ENCODE measurements around the gene BTBD16.
A peak's percentile ranks its signal among the peaks of the same experiment; 100 is the strongest.

BTBD16 gene

GRCh38 chr10:122347170-122347841 lies 76.2 kb downstream of the BTBD16 start:
- no peak for DNase-seq

DNA sequence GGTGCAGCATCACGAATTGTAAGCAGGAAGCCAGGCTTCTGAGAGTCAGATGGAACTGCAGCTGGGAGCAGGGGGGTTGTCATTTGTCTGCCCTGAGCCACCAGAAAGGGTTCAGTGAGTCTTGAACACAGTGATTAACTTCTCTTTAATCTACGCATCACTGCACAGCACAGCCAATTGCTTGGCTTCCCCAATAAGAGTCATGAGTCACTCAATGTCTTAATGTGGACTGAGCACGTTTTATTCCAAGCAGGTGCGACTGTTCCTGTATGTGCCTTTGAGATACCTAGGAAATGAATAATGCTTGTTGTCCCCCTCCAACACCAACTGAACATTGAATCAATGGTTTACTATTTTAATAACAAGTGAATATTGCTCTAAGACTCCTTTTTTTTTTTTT lies 77.4 kb downstream of the BTBD16 start:
- DNase-seq, result no peak

DNA sequence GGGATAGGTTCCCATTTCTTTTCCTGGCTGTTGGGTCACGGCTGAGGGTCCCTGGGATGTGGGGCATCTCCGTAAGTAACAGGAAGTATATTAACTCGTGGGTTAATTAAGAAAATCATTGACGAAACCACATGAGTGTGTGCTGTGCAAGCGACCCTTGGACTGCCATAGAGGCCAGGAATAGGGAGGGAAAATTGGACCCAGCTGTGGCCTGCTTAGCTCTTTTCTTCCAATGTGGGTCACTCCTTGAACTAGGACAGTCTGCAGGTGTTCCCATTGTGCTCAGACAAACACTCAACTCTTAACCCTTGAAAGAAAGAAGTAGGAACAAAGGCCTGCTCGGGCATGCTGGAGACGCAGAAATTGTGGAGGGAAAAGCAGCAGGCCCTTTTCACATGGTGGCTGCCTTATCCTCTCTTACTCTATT lies 77.9 kb downstream of the BTBD16 start:
- no peak for DNase-seq

DNA sequence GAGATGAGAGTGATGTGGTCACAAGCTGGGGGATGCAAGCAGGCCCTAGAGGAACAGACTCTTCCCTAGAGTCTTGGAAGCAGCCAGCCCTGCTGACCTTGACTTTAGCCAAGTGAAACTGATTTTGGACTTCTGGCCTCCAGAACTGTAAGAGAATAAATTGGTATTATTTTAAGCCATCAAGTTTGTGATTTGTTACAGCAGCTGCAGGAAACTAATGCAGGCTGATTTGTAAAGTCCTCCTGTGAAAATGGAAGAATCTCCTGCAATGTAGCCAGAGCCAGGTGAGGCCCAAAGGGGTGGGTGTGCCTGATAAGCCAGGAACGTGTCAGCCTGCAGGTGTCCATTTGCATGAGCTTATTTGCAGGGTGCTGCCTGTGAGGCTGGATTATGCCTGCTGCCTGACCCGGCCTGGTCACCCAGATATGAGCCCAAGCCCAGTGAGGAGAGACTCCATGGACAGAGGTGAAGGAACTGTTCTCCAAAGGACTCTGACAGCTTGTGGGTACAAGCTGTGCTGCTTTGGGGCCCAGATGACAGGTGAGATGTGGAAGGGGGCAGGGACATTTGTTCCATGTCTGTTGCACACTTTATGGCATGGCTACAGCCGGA lies 78.8 kb downstream of the BTBD16 start:
- DNase-seq, result no peak

GRCh38 chr10:122350893-122351292 lies 79.8 kb downstream of the BTBD16 start:
- no peak for DNase-seq

- no peak for DNase-seq
These were observed 81.9 kb downstream of the BTBD16 start for GRCh38 chr10:122352817-122353525.

GRCh38 chr10:122354383-122354782 lies 83.3 kb downstream of the BTBD16 start:
- DNase-seq, result no peak

GRCh38 chr10:122357685-122358084 lies 86.6 kb downstream of the BTBD16 start:
- DNase-seq, result no peak

DNA sequence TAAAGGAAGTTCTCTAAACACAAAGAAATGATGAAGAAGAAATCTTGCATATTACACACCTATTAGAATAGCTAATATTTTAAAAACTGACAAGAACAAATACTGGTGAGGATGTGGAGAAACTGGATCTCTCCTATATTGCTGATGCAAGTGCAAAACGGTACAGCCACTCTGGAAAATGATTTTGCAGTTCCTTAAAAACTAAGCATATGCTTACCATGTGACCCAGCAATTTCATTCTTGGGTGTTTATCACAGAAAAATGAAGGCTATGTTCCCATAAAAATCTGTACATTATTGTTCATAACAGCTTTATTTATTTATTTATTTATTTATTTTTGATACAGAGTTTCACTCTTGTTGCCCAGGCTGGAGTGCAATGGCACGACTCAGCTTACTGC lies 88.5 kb downstream of the BTBD16 start:
- no peak for DNase-seq

DNA sequence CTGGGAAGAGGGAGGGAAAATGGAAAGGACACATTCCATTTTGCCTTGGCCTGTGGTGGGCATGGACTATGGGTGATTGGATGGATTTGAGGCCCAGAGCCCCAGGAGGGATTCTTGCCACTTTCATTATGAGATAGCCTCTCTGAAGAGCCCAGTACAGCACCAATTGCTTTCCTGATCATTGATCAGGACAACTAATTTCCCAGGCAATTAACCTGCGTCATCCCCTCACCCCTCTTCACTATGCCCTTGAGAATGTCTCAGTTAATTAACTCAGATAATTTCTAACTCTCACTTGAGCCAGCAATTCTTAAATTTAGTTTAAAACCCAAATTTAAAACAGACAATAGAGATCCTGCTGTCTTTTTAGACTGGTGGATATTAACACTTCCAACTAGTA lies 90.0 kb downstream of the BTBD16 start:
- no peak for DNase-seq

- no peak for DNase-seq
These were observed 91.0 kb downstream of the BTBD16 start for GRCh38 chr10:122362031-122362592.

- DNase-seq, result no peak
These were observed 91.5 kb downstream of the BTBD16 start for GRCh38 chr10:122362621-122363020.

DNA sequence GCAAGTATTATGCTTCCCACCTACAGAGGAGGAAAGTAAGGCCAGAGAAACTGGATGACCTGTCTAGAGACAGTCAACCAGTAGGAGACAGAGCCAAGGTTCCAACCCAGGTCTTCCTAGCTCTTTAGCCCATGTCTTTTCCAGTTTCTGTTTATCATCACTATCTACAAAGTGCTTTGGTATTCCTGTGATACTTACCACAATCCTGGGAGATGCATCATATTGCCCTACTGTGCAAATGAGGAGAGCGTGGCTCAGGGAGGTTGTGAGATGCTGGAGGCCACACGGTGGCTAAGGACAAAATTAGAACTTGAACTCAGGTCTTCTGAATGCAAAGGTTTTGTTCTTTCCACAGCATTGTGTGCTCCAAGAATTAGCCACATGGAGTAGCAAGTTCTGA lies 92.2 kb downstream of the BTBD16 start:
- DNase-seq, result no peak

- DNase-seq, result no peak
These were observed 92.8 kb downstream of the BTBD16 start for GRCh38 chr10:122363722-122364463.

GRCh38 chr10:122368502-122369254 lies 97.6 kb downstream of the BTBD16 start:
- no peak for DNase-seq

DNA sequence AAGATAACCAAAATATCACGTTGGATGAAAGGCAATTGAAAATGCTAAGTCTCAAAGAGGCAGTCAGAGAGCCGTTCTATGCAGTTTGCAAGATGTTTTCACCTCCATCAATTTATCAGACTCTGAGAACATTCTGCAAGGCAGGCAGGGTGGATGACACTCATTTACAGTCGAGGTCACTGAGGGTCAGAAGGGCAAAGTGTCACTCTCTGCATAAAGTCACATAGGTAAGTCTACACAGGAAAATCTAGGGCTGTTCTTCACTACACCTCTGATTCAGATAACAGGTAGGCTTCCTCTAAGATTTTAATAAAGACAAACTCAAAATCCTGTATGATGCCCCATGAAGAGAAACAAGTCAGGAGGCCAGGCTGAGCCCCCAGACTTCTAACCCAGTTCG lies 102.0 kb downstream of the BTBD16 start:
- DNase-seq, result no peak

DNA sequence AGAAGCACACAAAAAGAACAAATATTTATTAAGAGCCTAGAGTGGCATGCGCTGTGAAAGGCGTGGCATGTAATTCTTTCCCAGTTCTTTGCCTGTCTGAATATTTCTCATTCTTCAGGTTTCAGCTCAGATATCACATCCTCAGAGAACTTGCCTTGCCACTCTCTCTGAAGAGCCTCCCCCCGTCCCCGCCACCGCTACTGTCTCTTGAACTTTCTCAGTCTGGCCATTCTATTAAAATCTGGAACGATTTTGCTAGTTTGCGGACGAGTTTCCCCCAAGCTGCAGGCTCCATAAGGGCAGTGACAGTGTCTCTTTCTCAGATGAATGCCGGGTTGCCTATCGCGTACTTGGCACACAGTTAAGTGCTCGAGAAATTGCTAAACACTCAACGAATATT lies 102.6 kb downstream of the BTBD16 start:
- DNase-seq, result no peak

- DNase-seq, result peak; percentile 90
These were observed 103.3 kb downstream of the BTBD16 start, which contains the start of gene PLEKHA1 for GRCh38 chr10:122374237-122374858. TSS of gene PLEKHA1 (plus strand) at chr10:122374708. CDS start at chr10:122393201, 18,493 bp downstream.

DNA sequence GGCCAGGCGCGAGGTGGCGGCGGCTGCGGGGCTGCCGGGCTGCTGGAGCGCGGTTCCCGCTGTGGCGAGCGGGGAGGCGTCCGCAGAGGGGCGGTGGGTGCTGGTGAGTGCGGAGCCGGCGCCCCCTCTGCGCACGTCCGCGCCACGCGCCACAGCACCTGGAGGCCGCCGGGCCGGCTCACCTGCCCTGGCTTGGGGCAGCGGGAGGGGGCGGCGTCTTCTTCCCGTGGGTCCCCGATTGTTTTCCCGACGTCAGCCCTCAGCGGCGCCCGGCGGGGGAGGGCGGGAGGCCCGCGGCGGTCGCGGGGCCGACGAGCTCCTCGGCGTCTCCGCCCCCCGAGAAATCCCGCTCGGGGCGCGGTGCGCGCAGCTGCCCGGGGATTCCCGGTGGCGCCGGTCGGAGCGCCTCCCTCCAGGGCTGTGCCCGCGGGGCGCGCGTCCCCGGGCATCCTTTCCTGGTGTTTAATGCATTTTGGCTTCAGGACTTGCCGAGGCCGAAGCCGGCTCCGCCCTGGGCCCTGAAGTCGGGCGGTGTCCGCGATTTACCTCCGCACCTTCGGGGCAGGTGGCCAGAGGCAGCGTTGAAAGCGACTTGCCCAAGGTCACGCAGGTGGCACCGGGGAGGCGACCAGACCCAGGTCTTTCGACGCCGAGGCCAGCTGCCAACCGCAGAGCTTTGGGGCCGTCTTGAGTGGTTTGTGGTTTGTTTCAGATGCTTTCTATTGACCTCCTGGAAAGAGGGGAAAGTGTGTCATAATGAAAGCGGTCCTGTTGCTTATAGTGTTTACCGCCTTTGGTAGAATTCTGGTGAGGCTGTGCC lies 104.0 kb downstream of the BTBD16 start:
- peak; percentile 61 for DNase-seq

- DNase-seq, result no peak
These were observed 104.6 kb downstream of the BTBD16 start for GRCh38 chr10:122375679-122376160.

Data from activated effector memory CD4-positive, alpha-beta T cell treated with Interleukin-2 at 50 U/mL for 16 hours (primary cell).